Measurements from ENCODE around the gene TASP1.

TASP1 gene

DNA sequence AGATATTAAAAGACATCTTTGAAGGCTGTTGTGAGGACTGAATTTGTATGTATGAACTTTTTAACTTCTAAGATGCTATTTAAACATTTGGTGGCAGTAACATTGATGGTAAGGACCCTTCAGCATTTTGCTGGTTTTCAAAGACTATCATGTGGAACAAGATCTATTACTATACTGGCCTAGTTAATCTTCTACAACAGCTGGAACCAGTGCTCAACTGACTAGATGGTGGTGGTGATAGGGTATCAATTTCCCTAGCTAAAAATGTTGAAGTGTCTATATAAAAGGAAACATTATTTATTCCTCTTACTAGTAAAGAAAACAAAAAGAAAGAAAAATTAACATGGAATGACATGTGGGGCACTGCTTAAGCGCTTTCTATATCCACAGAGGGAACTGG, 195.7 kb downstream of the TASP1 start:
- DNase-seq = no peak

DNA sequence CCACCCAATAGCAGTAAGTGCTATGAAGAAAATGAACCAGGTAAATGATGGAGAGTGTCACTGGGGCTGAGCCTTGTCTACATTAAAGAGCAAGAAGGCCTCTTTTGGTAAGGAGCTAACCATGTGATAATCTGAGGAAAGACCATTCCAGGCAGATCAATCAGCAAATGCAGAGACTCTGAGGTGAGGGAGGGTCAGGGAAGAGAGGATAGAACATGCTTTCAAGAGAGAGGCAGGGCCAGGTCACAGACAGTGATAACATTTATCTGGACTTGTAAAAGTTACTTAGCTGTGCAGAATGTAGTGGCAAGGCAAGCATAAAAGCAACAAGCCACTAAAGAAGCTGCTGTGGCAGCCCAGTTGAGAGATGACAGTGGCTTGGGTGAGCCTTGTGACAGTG, 197.3 kb downstream of the TASP1 start:
- DNase-seq = no peak

- DNase-seq = no peak
Measured at GRCh38 chr20:13436530-13436929, 202.2 kb downstream of the TASP1 start.

- DNase-seq = no peak
Measured at GRCh38 chr20:13432126-13432525, 206.6 kb downstream of the TASP1 start.

DNA sequence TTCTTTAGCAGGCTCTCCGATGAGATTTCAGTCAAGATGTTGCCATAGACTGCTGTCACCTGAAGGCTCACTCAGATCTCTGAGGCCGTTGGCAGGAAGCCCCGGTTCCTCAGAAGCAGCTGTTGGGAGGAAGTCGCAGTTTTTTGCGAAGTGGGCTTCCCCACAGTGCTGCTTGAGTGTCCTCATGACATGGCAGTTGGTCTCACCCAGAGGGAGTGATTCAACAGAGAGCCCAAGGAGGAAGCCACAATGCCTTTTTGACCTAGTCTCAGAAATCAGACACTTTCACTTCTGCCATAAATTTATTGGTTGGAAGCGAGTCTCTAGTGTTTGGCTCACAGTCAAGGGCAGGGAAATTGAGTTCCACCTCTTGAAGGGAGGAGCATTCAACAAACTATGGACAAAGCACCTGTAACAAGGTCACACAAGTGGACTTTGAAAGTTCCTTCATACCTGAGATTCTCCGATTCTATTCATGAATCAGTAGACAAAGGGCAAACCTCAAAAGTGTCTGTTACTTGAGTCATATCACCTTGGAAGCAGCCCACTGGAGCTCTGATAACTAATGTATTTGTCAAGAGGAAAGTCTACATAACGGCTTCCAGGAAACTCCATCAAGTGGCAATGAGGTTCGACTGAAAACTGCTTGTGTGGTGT, 208.3 kb downstream of the TASP1 start:
- DNase-seq = no peak

- no peak for DNase-seq
Measured at GRCh38 chr20:13428684-13429083, 210.0 kb downstream of the TASP1 start.

DNA sequence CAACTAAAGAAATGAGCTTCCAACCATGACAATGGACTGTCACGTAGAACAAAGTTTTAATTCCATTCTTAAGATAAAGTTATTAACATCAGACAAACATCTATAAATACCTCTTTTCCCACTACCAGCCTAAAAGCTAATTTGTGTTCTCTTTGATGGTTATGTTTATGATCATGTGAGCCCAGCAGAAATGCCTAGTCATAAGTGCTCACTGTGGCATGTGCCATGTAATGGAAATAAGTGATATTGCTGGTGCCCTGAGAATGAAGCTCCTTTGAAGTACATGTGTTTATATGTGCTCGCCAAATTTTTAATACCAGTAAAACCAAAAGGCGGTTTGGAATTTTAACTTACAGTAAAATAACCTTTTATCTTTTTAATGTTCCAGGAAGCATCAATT, 211.9 kb downstream of the TASP1 start:
- no peak for DNase-seq

DNA sequence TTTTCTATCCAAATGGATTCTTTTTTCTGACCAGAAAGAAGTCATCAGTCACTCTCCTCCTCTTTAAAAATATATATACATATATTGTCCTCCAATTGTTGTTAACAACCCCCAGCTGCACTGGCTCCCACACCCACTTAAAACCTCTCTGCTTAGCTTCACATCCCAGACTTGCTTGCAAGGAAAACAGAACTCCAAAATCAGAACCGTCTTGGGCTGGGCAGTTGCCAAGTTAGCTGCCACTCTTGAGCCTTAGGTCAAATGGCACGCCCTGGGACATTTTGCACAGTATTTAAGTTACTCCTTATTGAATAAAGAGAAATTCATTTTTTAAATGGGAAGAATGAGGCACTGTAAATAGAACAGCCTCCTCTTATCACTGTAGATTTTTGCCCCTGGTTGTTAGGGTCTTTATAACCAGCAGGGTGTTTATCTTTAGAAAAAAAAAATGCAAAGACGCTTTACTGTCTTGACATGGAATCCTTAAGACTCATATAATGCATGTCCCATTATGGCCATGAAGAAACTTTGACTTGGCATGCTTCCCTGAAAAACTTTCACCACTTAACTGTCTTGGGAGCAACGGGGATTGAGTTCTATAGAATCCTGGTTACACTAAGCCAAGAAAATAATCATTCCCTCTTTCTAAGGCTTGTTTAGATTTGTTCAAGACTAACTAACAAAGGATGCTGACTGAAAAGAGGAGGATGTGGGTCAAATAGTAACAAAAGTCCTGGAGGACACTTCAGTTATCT, 213.2 kb downstream of the TASP1 start:
- no peak for DNase-seq

GRCh38 chr20:13424174-13424833, 214.4 kb downstream of the TASP1 start:
- no peak for DNase-seq

GRCh38 chr20:13423472-13424173, 215.1 kb downstream of the TASP1 start:
- no peak for DNase-seq

DNA sequence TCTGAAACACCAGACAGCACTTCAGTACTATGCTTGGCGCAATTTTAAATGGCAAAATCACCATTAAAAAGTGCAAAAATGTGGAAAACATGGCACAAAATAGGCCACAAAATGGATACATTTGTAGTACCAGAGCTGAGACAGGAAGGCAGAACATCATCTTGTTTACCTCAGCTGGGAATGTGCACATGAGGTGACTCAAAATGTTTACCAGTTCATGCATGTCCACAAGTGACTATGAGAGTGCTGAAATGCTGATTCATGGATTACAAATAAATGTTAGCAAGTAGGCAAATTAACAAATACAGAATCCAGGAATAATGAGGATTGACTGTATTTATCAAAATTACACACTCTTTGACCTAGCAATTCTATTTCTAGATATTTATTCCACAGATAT, 216.1 kb downstream of the TASP1 start:
- no peak for DNase-seq

DNA sequence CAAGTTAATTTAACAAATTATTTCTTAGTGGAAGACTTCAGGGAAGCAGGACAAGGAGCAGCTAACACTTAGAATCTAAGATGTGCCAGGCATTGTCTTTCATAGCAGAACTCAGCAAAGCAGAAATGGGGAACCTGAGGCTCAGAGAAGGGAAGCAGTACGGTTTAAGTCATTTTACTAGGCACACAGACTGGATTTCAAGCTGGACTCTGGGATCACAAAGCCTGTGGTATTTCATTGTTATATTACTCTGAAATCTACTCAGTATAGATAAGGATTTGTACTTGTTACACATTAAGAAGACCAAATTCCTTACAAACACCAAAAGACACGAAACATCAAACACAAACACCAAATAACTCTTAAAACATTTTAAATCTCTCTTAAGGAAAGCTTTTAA, 218.1 kb downstream of the TASP1 start:
- DNase-seq = no peak

DNA sequence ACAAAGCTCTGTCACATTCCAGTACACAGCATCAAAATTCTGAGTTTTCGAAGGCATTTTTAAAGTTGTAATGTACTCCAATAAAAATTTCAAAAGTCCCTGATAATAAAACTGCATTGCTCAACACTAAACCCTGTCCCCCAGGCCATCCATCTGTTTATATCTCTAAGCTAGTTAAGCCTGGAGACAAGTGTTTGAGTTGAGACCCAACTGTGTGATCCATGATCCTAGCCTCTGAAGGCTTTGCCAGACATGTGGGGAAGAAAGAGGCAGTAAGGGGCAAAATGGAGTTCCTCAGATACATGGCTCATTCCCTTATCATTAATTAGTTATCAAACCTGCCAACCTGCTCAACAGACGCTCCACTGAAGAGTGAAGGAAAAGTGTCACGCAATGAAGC, 219.3 kb downstream of the TASP1 start:
- DNase-seq = no peak

DNA sequence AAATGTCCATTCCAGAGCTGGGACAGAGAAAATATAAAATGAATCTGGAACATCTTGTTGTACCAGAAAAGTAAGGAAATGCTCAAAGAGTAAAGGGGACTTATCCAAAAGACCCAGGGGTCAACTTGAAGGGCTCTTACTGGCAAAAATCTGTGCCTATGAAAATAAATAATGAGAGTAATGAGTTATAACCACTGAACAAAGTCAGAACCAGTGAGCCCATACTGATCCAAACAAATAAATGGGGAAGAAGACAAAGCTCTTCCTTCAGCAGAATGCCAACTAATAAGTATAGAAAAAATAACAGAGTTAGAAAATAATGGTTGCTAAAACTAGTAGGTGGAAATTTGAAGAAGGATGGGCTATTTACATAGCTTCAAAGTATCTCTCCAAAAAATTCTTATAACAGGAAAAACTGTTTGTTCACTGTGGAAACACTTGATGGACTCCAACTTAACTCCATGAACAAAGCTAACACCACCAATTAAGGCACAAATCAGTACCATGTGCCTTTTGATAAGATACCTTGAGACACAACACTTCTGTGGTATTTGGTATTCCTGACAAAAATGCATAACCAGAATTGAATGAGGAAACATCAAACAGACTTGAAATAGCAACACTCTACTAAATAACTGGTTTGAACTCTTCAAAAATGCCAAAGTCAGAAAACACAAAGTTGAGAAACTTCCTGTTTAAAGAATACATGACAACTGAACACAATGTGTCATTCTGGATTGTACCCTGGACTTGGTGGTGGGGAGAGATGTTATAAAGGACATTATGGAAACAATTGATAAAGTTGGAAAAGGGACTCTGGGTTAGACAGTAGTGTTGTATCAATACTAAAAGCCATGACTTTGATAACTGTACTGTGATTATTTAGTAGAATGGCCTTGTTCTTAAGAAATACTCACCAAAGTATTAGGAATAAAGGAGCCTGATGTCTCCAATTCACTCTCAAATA, 220.2 kb downstream of the TASP1 start:
- no peak for DNase-seq

DNA sequence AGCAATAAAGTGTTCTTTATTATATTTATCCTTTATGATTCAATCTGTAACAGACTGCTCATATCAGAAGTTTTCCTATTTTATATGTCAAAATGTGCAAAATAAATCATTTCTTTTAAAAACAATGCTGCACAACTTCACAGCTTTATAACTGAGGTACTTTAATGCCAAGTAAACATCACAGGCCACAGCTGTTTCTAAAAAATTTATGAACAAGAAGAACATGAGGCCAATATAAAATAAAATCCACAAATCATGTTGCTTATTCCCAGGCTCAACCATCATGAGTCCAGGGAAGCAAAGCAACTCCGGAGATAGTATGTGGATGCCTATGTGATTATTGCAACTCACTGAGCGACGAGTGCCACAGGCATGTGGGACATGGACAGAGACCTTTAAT, 222.2 kb downstream of the TASP1 start:
- DNase-seq = no peak

DNA sequence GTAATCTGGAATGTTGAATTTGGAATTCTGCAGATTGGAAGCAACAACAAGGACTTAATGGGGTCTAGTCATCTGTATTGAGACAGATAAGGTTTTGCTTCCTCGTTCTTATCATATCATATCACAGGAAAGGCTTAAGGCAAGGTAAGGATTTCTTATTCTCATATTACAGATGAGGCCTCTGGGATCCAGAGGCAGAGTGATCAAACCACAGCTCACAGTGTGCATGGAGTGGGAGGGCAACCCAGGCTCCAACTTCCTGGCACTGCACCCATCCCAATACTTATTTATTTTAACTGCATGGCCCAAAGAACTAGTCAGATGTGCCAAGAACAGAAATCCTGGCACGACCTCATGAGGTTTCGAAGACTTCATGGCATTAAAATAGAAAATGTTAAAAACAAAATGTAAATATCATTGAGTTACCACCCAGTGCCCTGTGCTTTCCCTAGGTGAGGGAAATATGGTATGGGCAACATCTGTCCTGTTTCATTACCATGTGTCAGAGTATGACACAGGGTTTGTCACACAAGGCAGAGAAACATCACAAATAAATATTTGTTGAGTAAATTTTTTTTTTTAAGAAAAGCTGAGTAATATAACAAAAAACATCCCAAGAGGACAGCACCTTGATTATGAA, 225.8 kb downstream of the TASP1 start:
- no peak for DNase-seq

- DNase-seq = no peak
Measured at GRCh38 chr20:13404293-13404692, 234.4 kb downstream of the TASP1 start.

- no peak for DNase-seq
Measured at GRCh38 chr20:13403453-13403852, 235.3 kb downstream of the TASP1 start.

DNA sequence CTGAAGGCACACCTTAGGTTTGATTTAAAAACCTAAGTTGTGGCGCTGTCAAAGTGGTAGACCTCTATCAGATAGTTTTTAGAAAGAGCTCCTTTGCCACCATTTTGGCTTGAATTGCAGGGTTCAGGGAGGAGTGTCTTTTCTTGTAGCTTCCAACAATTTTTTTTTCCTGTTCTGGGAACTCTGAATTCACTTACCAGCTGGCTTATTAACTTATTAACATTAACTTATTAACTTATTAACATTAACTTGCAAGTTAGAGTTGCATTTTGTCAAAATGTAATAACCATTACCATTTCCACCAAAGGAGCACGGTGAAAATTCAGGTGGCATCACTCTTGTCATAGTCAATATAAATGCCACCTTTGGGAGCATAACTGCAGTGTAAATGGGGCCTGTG, 235.7 kb downstream of the TASP1 start:
- no peak for DNase-seq

DNA sequence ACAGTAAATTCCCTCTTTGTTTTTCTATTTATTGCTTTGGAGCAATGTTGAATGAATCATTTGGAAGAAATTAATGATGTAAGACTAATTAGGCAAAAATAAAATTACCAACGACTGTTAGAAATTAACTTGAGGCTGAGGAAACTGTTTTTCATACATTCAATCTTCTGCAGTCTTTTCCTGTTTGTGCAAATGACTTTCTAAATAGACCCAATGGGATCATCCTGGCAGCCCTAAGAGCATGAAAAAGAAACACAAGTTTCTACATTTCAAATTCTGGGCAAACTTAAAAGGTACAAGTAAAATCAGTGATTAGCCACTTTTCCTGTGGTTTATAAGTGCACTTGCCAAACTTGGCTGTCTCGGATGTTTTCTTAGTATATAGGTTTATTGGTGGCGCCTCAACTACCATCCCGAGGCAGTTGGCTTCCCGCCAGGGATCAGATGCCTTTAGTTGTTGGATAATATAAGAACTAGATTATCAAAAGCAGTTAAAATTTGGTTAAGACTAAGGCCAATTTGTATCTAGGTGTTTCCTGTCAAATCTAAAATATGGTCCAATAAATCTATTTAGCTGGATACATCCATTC, 236.5 kb downstream of the TASP1 start:
- no peak for DNase-seq

Data from hypothalamus (tissue), 51 donors.